GM21717 (cell line): ENCODE data around the gene NFATC2.

Source experiments
- ATAC-seq: cut with Tn5 transposase; IDR thresholded peaks from one replicate; pipeline ENCODE4 v1.9.1; 2021; ENCODE audit warnings: mild to moderate bottlenecking, moderate library complexity; ENCODE audit not compliant: unreplicated experiment

The NFATC2 gene

GRCh38 chr20:51437182-51437924 is 105.2 kb downstream of the NFATC2 start:
- ATAC-seq = no peak

- ATAC-seq = no peak
Measured at GRCh38 chr20:51434580-51435247, 107.8 kb downstream of the NFATC2 start.

DNA sequence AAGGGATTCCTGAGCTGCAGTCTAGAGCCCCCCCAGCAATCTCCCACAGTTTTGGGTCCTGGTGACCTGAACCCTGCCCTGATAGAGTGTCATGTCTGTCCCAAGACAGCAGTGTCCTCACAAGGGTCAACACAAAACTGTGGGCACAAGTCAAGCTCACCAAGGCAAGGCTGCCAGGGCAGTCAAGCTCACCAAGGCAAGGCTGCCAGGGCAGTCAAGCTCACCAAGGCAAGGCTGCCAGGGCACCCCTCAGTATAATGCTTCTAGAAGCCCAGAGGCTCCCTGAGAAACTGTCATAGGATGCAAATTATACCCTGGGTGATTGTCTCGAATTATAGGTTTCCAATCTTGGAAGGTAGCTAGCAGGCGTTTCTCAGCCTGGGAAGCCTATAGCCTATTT is 108.5 kb downstream of the NFATC2 start:
- no peak for ATAC-seq

- no peak for ATAC-seq
Measured at GRCh38 chr20:51432875-51433274, 109.6 kb downstream of the NFATC2 start.

- no peak for ATAC-seq
Measured at GRCh38 chr20:51432251-51432784, 110.2 kb downstream of the NFATC2 start.

DNA sequence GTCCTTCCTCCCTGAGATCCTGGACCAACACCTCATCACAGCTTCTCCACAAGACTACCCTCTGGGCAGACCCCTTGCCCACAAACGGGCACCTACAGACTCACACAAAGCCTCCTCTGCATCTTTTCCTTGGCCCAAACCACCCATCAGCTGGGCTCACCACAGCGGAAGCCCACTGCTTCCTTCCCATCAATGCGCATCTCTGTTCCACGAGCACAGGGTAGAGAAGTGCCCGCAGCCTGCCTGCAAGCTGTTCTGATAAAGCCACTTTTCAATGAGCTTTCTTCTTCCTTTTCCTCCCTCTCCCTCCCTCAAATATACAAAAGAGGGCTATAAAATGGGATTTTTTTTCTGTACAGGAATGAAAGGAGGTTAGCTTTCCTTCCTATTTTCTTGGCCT is 111.2 kb downstream of the NFATC2 start:
- no peak for ATAC-seq

- no peak for ATAC-seq
Measured at GRCh38 chr20:51430198-51430950, 112.1 kb downstream of the NFATC2 start.

DNA sequence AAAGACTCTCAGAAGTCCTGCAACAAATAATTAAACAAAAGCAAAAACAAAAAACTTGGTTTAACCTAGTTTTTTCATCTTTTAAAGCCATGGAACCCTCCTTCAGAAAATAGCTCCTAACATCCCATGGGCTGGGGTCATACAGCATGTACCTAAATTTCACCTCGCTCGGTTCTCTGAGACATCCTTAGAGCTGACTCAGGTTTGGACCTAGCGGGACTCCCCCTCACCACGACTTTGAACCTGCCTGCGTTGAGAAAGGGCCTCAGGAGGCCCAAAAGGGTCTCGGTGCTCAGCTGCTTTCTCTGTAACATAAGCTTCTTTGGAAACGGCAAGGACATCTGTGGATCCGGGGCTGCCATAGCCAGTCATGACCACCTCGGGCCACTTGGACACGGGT is 112.8 kb downstream of the NFATC2 start:
- no peak for ATAC-seq

DNA sequence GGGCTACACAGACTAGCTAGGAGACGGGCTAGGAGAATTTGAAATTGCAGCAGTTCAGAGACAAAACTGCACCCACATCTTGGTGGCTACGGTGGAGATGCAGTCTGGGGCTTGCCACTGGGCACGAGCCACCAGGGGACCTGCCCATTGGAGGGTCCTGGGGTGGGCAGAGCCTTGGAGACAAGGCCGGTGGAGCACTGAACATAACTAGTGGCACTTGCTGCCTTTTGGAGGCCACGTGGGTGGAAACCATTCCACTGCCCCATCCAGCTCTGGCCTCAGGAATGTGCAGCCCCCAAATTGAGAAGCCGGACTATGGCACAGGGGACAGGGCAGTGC is 113.4 kb downstream of the NFATC2 start:
- no peak for ATAC-seq

GRCh38 chr20:51428401-51429143 is 113.9 kb downstream of the NFATC2 start:
- no peak for ATAC-seq

DNA sequence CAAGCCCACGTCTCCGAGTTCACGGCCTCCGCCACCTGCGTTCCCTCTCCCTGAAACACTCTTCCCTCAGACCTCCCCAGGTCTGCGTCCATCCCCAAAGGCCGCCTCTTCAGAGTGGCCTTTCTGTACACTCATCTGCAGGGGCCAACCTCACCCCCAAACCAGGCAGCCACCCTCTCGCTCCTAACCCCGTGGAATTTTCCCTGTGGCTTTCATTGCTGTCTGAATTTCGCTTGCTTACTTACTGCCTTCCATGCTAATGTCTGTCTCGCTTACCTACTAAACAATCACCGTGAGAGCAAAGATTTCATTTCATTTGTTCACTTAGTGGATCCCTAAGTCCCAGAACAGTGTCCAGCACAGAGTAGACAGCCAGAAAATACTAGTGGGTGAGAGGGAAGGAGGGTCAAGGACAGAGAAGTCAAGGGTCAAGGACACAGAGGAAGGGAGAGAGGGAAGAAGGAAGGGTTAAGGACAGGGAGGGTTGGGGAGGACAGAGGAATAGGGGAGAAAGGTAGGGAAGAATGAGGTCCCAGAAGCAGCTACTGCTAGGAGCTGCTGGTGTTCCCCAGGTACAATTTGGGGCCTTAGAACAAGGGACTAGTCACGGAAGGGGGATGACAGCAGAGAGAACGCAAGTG is 114.7 kb downstream of the NFATC2 start:
- ATAC-seq = no peak

DNA sequence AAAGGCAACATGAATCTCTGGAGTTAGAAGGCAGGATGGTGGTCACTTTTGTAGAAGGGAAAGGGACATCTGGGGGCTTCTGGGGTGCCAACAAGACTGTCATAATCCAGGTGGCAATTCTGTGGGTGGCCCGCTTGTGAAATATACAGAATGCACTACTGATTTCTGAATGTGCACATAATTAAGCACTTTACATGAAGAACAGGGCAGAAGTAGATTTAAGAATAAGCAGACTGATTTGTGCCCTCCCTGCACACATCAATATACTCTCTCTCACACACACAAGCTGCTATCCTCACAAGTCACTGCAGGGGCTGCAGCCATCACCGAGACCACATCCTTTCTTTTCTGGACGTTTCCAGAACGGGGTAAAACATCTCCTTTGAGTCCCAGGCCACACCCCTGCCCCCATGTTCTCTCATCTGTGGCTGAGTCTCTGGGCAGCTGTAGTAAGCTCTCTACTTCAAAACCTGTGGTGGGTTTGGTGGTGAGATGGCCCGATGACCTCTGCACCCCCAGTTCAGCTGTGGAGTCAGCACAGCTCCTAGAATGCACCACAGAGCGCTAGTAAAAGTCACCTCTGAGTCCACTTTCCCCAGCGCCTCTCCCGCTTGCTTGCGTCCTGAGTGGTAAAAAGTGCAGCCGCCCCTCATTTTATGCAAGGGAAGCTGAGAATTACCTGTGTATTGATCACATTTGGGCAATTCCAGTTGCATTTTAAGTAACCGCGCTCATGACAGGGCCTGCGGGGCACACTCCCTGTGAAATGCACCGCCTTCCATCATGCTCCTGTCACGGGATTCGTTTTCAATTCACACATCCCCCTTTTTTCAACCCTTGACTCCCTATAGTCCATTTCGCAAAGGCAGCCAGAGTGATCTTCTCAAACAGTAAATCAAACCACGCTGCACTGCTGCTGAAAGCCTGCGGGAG is 115.5 kb downstream of the NFATC2 start:
- no peak for ATAC-seq

DNA sequence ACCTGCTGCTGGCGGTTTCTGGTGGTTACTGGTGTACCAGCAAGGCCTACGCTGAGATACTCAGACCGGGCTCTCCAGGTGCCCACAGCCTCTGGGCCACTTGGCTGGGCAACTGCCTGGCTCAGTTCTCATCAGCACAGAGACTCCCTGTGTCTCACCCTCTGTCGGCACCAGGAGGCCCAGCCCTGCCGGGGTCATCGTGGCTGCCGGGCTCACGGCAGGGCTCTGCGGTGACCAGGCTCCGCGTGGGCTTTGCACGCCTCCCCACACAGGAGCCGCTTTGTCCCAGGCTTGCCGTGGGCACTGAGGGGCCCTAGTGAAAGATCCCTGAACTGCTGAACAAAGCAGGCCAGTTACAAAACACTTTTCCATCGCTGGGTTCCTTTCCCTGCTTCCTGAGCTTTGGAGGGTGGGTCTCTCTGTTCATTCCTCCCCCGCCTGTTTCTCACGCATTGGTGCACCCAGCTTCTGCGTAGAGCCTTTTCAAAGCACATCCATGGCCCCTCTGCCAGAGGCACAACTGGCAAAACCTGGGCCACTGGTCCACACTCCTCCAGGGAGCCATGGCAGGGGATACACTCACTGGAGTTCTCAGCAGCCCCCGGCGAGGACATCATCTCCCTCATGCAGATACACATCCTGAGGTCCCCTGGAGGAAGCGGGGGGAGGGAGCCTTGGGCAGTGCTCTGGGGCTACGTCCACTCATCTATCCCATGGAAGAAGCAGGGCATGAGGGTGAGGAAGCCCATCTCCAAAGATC is 117.0 kb downstream of the NFATC2 start:
- ATAC-seq = no peak

DNA sequence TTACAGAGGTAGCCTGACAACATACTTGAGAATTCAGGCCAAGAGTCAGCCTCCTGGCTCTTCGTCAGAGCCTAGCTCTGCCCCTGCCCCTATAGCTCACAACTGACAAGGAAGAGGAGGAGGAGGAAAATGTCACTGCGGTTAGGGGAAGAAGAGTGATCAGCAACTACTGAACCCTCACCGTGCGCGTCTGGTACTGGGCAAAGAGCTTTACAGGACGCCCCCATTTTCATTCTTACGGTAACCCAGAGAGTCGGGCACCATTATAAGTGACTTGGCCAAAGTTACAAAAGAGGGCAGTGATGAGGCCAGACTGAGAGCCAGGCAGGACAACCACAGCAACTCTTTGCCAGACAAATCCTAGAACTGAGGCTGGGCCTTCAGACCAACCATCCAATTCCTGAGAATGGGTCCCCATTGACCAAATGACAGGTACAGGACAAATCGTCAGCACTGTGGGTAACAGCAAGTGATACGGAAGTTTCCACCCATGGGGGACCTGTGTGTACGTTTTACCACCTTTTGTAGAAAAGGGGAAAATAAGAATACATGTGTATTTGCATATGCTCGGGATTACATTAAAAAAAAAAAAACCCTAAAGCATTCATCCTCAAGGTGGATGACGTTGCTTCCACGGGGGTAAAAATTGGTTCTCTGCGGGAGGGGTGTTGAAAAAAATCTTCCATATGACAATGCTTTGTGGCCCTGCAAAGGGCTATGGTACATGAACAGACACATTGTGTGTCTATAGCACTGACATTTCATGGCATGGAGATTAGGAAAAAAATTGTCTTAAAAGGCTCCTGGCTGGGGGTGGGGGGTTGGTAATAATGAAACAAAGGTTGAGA is 118.0 kb downstream of the NFATC2 start:
- ATAC-seq = no peak

- ATAC-seq = no peak
Measured at GRCh38 chr20:51423810-51424209, 118.7 kb downstream of the NFATC2 start.

DNA sequence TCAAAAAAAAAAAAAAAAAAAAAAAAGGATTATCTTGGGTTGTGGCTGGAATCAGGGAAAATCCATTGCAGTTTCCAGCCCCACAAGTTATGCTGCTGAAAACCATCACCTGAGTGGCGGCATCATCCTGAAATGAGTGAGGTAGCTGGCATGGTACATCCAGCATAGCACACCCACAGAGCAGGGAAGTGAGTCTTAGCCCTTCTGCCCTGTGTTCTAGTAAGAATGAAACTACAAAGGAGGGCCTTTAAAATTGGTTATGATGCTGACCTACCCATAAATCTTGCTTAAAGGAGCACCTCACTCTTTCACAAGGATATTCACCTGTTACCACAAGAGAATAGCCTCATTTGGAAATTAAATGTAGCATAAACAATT is 119.2 kb downstream of the NFATC2 start:
- peak; percentile 67 for ATAC-seq

- ATAC-seq = no peak
Measured at GRCh38 chr20:51422514-51423289, 119.8 kb downstream of the NFATC2 start.
